Fibroblast of skin of left quadriceps (primary cell): Measurements from ENCODE around the gene GNB1L.
"Not testable (repeated sequence)": the region's sequence is repeated elsewhere in the genome, so short reads cannot be mapped to it uniquely, and the experiment has no call there.

Source experiments
- DNase-seq, 2 experiments: peaks; one replicate each; pipeline ENCODE4 v3.0.0-alpha.2; 2013; ENCODE audit warnings: low read depth in 2 of 2

GNB1L gene

DNA sequence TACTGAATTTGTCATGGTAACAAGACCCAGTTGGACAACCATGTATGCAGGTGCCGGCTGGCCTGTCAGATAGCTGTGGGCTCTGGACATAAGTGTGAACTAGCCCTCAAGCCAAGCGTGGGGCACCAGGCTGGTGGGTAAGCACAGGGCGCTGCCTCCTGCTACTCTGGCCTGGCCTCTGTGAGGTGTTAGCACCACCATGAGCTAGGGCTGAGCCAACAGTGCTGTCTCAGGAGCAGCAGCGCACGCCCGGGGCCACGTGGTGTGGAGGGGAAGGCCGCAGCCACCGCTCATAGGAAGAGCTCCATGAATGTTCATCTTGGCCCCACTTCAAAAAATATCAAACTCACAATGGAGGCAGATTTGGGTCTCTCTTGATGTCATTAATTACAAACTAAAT, 35.3 kb upstream of the GNB1L start:
- no peak for DNase-seq

GRCh38 chr22:19888131-19888746, 33.6 kb upstream of the GNB1L start:
- DNase-seq, result no peak

DNA sequence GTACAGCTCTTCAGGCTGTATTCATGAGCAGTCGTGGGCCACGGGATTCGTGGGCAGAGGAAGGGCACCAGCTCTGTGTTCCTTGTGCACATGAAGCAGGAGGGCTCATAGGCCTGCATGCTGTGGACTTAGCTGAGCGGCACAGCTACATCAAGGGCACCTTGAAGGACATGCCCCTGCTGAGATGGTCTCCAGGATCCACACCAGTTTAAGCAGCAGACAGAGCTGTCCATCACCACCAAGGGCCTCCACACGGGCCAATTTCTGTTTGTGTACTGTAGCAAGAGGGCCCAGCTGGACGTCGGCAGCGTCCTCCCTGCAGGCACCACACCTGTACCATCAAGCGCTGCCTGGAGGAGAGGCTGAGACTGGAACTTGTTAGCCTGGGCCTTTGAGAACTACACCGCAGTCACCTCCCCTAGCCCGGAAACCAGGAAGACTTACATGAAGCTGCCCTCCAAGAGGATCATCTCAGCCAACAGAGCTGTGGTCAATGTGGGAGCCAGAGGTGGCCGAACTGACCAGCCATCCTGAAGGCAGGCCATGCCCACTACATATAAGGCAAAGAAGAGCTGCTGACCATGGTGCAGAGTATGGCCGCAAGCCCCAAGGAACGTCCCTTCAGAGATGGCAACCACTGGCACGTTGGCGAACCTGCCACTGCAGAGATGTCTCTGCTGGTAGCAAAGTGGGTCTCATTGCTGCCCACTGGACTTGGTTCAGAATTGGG, 32.7 kb upstream of the GNB1L start:
- no peak for DNase-seq

DNA sequence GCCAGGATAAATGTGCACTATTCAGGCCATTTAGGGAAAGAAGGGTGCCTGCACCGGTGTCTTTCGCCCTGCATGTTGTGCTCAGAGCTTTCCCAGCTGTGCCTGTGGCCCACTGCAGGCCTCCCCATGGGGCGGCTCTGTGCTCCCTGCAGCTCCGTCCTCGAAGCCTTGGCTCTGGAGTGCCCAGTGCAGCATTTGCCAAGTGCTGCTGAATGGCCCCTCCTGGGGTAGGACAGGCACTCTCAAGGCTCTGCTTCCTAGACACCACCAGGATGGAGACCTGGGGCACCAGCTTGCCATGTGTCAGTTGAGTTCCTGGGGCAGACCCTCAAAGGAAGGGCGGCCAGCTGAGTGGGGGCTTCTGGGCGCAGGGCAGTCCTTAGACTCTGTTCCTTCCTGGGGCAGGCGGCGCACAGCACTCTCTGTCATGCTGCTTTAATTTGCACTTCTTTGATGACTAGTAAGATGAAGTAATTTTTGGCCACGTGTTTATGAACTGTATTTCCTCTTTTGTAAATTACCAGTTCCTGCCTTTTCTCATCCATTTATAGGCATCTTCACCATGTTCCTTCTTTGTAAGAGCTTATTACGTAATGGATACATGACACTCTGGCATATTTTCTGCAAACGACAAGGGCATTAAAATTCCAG, 32.1 kb upstream of the GNB1L start:
- peak; percentile 90 for DNase-seq

DNA sequence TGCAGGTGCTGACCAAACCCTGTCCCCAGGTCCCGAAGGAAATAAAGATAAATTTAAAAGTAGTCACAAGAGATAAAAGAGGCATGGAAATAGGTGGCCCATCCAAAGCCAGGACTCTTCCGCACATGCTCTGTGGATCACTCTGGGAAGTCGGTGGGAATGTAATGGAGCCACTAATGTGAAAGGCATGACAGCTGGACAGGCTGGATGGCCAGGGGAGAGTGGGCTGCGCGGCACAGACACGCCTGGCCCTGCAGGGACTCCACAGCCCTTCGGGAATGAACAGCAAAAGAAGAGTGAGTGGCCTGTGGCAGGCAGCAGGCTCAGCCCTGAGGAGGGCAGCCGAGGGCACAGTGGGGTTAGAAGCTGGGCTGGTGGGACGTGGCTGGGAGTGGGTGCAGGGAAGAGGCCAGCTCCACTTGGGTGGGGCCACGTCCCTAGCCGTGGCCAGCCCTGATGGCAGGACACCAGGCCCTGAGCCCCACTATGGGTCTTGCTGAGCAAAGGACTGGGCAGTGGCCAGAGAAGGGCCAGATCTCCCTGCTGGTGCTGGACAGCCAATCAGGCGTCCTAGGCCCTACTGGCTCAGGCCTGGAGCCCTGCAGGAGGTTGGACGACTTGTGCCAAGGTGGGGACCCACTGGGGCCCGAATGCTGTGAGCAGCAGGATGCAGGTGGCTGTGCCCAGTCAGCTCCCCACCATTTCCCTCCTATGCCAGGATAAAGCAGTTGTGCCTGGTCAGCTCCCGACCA, 31.3 kb upstream of the GNB1L start:
- no peak for DNase-seq

GRCh38 chr22:19884954-19885751, 30.5 kb upstream of the GNB1L start:
- no peak for DNase-seq

DNA sequence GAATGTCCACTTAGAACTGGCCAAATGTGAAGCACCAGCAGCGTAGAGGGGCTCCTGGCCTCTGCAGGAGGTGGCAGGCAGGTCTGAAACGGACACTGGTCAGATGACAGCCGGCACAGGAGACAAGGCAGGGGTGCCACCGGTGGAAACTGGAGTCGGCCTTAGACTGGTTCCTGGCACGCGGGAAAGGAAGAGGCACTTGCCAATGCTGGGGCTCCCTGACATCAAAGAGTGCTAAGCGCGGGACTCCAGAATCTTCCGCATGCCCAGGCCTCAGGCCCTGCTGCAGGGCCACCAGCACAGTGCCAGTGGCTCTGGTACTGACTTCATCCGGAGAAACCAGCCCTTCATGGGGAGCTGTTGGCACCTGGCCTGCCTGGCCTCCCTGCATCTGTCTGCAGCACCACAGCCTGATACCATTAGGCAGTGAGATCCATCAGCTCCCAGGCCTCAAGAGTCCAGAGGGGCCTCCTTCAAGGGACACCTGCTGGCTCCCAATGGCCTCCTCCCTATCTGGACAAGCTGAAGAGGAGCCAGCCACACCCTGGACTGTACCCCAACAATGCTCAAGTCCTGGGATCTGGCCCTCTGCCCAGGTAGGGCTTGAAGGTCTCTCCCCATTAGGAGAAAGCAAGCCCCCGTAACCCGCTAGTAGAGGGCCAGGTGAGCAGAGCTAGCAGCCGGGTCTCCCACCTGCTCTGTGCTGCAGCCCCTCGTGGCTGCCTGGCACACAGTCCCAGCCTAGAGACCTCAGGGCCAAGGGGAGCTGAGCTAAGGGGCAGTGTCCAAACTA, 29.7 kb upstream of the GNB1L start:
- no peak for DNase-seq

- DNase-seq, result not testable (repeated sequence)
Measured at GRCh38 chr22:19883446-19883845, 28.8 kb upstream of the GNB1L start.

DNA sequence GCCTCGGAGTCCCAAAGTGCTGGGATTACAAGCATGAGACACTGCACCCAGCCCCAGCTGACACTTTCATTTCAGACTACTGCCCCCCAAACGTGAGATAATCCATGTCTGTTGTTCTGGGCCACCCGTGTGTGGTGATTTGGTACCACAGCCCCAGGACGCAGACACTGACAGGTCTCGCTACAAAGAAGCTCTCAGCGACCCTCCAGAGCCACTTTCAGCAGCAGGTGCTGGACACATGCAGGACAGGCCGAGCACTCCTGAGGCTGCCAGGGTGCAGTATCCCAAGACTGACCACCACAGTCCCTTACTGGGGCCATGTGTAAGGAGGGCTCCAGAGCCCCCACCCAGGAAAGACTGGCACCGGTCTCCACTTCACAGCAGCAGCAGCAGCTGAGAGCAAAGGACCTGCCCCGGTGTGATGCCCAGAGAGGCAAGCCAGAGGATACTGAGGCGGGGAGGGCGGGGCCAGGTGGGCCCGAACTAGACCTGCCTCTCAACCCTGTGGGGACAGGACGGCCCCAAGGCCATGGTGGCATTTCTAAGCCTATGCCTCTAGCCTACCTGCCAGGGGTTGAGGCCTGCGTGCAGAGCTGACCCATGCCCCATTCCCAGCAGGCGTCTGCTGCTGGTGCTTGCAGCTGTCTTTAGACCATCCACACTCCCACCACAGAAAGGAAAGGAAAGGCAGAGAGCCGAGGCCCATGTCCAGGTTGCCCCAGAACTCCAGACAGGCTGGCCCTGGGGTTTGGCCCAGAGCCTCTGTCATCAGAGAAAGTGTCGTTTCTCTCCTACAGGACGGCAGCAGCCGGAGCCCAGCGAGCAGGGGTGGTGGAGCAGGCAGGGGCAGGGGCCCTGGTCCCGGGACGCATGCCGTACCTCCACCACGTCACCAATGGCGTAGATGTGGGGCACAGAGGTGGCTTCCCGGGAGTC, 28.0 kb upstream of the GNB1L start:
- DNase-seq, result no peak

DNA sequence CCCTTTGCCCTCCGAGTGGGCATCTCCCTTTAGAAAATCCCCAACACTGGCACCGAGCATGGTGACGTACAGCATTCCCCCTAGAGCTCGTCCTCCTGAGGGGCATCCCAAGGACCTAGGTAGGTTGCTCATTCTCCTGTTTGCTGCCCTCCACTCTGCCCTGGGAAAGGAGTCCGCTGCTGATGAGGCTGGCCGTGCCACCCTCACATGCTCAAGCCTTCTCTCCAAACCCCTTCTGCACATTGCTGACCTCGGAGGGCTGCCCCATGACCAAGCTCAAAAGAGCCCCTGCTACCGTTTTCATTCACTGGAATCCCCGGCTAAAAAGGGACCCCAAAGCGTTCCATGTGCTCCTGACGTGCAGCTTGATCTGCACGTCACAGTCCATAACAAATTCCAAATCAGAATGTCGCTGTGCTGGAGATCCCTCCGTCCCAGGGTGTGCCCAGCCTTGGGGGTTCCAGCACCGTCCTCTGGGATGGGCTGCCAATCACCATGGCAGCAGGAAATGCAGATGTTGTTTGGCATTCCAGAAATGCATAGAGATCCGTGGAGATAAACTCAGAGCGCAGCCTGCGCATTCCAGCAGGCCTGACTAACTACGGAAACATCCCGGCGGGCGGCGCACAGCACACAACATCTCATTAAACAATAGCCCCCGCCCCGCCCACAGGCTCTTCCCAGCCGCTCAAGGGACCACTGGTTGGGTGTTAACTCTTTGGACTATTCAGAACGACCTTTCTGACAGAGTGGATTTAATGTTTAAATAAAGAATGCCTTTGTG, 26.3 kb upstream of the GNB1L start:
- peak; percentile 94 for DNase-seq

DNA sequence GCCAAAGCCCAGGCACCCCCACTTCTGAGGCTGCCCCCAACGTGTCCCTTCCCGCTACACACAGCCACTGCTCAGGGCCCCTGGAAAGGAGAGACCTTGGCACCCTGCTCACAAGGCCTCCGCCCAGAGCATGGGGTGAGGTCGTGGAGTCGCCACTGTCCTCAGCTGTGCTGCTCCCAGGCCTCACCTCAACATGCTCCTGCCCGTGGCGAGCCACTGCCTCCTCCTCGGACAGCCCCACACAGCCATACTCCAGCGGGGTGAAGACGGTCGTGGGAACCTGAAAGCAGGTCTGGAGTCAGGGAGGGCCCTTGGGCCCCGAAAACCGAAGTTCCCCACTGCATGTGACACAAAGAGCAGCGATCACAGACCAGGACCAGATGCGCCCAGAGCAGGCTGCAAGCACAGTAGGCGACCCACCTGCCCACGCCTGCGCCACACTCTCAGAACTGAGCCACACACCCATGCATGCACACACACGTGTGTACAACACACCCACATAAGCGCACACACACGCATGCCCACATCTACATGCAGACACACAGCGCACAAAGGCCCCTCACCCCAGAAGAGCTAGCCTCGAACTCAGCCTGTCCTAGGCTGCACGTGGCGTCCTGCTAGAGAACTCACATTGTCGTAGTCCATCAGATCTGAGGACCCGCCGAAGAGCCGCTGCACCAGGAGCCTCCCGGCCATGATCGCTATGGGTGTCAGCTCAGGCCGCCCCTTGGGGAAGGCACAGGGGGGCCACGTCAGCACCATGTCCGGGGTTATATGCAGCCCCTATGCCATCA, 25.5 kb upstream of the GNB1L start:
- DNase-seq, result no peak

DNA sequence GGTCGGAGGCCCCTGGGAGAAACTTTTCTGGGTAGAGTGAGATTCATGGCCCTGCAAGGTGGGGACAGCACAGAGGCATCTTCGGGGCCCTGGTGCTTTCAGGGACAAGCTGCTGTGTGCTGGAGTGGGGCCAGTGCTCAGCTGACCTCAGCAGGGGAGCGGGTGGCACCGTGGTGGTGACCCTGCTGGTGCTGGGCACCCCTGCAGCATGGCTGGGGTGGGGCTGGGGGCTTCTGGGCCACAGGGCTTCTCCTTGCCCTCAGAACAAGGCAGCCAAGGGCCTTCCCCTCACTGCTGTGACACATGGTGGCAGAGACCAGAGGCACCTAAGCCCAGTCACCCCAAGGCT, 24.9 kb upstream of the GNB1L start:
- DNase-seq, result no peak

- no peak for DNase-seq
Measured at GRCh38 chr22:19879246-19879570, 24.5 kb upstream of the GNB1L start.

- DNase-seq, result no peak
Measured at GRCh38 chr22:19878461-19879245, 24.0 kb upstream of the GNB1L start.

DNA sequence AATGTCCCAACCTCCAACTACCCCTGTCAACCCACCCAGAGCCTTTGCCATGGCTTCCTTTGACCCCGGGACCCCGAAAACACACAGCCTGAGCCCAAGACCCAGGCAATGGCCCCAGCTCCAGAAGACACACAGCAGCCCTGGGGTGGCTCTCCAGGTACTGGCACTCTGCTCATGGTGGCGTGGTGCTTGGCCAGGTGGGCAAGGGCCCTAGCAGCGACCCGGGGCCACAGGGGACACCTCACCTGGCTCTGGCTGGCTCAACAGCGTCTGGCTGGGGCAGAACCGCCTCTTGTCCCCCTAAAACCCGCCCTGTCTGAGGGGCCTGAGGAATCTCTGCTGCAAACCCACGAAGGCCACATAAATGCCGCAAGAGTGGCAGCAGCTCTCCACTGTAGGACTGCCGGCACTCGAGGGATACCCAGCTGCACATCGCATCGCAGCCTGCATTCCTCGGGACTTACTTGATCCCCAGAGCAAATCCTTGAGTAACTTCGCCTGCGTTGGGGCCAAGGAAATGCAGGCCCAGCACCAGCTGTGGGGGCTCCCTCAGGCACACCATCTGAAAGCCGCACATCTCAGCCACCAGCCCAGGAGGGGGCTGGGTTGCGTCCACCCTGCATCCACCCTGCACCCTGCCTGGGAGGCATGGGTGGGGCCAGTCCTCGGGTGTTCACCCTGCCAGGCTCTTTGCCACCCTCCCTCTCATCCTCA, 23.1 kb upstream of the GNB1L start:
- peak in 1 of 2 experiments; percentile 40 for DNase-seq

DNA sequence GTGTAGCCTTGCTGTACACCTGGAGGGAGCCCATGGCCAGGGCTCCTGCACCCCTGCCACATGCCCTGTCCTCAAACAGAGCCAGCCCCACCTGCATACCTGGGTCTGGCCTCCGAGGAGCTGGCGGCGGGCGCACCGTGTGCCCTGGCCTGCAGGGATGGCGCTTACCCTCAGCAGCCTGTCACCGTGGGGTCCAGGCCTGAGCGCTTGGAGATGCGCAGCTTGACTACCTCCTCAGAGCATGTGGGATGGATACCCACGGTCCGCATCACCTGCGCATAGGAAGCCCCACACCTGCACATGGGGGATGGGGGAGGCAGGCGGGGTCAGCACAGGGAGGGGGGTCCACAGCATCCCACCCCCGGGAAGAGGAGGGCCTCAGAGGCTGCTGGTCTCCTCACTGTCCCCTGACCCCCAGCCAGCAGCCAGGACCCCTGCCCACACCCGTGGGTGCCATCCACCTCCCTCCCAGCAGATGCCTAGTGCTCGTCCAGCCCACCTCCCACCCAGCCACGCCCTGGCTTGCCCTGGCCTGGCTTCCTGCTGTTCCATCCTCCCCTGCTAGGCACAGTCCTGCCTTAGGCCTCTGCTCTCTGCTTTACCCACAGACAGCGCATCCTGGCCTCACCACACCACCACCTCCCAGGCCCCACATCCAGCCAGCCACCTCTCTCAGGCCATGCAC, 22.4 kb upstream of the GNB1L start:
- no peak for DNase-seq
